ENCODE measurements around the gene TMEM176A. TPM values are rescaled to one million over a fixed set of nuclear protein-coding genes. Genes with fewer than 3 reads are reported as not detected.

TMEM176A gene
- total RNA-seq, 1 donor = 2.4 TPM

GRCh38 chr7:150846291-150847115, 45.9 kb downstream of the TMEM176A start:
- DNase-seq (ENCODE audit: low read depth in 2 of 3, low spot score in 2 of 3) = no peak

GRCh38 chr7:150847536-150847935, 47.0 kb downstream of the TMEM176A start:
- DNase-seq (ENCODE audit: low read depth in 2 of 3, low spot score in 2 of 3) = no peak

- DNase-seq (ENCODE audit: low read depth in 2 of 3, low spot score in 2 of 3) = no peak
These were observed 47.5 kb downstream of the TMEM176A start for GRCh38 chr7:150848111-150848510.

GRCh38 chr7:150848561-150849115, 48.1 kb downstream of the TMEM176A start:
- no peak for DNase-seq (ENCODE audit: low read depth in 2 of 3, low spot score in 2 of 3)

GRCh38 chr7:150849204-150849775, 48.7 kb downstream of the TMEM176A start:
- DNase-seq (ENCODE audit: low read depth in 2 of 3, low spot score in 2 of 3) = no peak

- no peak for DNase-seq (ENCODE audit: low read depth in 2 of 3, low spot score in 2 of 3)
These were observed 49.7 kb downstream of the TMEM176A start for GRCh38 chr7:150850273-150850672.

- peak in 1 of 3 donors; percentile 21 for DNase-seq (ENCODE audit: low read depth in 2 of 3, low spot score in 2 of 3)
These were observed 51.2 kb downstream of the TMEM176A start for GRCh38 chr7:150851492-150852370.

GRCh38 chr7:150852371-150852905, 51.9 kb downstream of the TMEM176A start, which contains the start of gene AOC1:
Gene AOC1, plus strand, starts transcription at chr7:150852517. Its CDS starts 3,954 bp downstream, at chr7:150856471.
- DNase-seq (ENCODE audit: low read depth in 2 of 3, low spot score in 2 of 3) = peak in 1 of 3 donors; percentile 41

- no peak for DNase-seq (ENCODE audit: low read depth in 2 of 3, low spot score in 2 of 3)
These were observed 53.8 kb downstream of the TMEM176A start for GRCh38 chr7:150854066-150855000.

Other genes with a start within 250 kb of the TMEM176A start
- 1.3 TPM for gene GIMAP4, start 233.4 kb upstream of the TMEM176A start, total RNA-seq
- gene GIMAP6, start 168.4 kb upstream of the TMEM176A start, total RNA-seq = 67.1 TPM
- gene GIMAP2, start 115.1 kb upstream of the TMEM176A start, total RNA-seq = 110 TPM
- gene GIMAP1, start 84.2 kb upstream of the TMEM176A start, total RNA-seq = 15.9 TPM
- gene GIMAP5, start 63.4 kb upstream of the TMEM176A start, total RNA-seq = 29.1 TPM
- gene TMEM176B, start 405 bp upstream of the TMEM176A start, total RNA-seq = 5.4 TPM
- 1.1 TPM for gene AOC1, start 51.7 kb downstream of the TMEM176A start, total RNA-seq
- gene KCNH2, start 177.6 kb downstream of the TMEM176A start, total RNA-seq = 53.9 TPM
- gene NOS3, start 190.2 kb downstream of the TMEM176A start, total RNA-seq = 0.27 TPM
- gene ATG9B, start 223.7 kb downstream of the TMEM176A start, total RNA-seq = 2.7 TPM
- 27.5 TPM for gene ABCB8, start 227.7 kb downstream of the TMEM176A start, total RNA-seq
- 0.54 TPM for gene ASIC3, start 247.8 kb downstream of the TMEM176A start, total RNA-seq

Data from hematopoietic multipotent progenitor cell (in vitro differentiated cells).